DMS 273 treated with DMSO at 0.1 percent for 48 hours (cell line): ENCODE data around the gene RASGRP4.

ENCODE experiments used
- DNase-seq: peaks from one replicate; lab custom pipeline; 2025; lab: John Stamatoyannopoulos, UW

RASGRP4 gene

DNA sequence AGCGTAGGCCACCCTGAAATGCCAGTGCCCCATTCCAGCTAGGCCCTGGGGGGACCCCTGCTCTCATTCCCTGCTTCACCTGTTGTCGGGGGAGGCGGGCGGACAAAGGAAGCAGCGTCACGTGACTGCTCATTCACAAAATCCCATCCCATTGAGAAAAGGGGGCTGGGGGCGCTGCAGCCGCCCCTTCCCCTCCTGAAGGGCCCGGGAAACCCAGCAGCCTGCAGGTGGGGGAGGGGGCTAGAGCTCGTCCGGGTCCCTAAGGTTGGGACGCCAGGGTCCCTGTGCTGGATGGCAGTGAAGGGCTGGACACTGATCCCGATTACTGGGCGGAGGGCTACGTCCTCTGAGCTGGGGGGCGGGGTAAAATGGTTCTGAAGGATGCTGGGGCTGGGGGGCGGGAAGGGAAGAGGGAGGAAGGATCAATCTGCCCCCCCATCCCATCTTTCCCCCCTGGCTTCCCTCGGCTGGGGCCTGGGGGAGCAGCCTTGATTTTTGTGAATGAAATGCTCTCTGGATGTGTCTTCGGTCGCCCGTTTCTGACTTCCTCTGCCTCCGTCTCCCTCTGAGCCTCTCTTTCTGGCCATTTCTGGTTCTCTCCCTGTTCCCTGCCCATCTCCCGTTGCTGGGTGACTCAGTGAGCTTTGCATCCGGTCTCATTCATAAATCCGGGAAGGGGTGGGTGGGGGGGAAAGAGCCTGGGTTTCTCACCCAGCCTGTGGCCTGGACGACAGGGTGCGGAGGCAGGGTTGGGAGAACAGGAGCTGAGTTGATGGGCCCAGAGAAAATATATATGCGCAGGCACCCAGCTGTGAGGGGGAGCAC lies 36.7 kb downstream of the RASGRP4 start:
- no peak for DNase-seq

DNA sequence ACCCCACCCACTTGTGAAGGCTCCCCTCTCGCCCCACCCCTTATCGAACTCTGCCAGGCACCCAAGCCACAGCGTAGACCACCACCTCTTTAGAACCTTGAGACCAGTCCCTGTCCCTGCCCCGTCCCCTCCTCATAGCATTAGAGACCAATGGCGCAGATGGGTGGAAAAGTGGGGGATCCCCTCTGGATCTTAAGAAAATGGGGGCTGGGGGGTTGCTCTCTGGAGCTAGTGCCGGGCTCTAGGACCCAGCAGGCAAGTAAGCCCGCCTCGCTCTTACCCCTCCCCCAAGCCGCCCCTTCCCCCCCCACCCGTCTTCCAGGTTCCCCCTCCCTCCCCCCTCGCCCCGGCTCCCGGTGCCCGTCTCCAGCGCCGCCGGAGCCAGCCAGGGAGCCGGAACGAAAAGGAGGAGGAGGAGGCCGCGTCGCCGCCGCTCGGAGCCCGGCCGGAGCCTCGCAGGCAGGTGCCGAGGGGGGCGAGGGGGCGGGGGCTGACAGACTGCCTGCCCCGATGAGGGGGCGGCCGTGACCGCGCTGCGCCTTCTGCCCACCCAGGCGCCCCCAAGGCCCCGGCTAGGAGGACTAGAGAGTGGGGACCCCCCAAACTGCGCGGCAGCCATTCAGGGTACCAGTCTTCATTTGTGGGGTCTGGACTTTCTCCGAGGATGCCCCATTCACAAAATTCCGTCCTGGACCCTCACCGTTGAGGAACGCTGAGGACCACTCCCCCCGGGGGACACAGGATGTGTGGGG lies 37.5 kb downstream of the RASGRP4 start, which contains the start of gene SPRED3:
TSS of gene SPRED3 (plus strand) at position 349 of the 752 bp plus-strand sequence. CDS start 1,606 bp downstream, outside the sequence.
- no peak for DNase-seq

DNA sequence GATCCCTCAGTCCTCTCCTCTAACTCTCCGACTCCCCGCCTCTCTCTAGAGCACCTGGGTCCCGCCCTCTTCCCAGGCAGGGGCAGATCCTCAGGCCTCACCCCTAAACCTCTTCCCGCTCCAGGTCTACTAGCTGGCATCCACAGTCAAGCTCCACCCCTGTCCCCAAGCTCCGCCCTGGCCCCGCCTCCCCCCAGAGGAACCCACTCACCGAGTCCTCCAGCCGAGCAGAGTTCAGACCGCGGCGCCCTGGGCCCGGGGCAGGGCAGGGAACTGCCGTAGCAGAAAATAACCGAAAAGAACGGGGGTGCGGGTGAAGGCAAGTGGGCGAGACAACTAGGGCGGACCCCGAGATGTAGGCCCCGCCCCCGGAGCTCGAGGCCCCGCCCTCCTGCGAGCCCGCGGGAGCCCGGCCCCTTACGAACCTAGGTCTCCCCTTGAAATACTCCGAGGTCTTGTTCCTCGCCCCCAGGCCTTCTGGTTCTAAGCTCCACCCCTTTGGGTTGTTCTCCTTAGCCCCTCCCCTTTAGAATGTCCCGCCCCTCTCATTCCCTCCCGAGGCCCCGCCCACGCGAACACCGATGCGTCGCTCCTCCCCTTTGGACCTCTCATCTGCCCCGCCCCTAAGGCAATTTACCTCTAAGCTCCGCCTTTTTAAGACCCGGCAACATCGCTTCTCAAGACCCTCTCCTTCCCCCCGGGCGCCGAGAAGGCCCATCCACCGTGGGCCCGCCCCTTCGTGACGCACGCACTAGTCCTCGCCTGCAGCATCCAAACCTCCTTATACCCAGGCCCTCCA lies 38.3 kb downstream of the RASGRP4 start, which contains the start of gene GGN:
TSS of gene GGN (minus strand) at position 485 of the 799 bp plus-strand sequence. CDS start 773 bp downstream, outside the sequence.
- peak; percentile 62 for DNase-seq

DNA sequence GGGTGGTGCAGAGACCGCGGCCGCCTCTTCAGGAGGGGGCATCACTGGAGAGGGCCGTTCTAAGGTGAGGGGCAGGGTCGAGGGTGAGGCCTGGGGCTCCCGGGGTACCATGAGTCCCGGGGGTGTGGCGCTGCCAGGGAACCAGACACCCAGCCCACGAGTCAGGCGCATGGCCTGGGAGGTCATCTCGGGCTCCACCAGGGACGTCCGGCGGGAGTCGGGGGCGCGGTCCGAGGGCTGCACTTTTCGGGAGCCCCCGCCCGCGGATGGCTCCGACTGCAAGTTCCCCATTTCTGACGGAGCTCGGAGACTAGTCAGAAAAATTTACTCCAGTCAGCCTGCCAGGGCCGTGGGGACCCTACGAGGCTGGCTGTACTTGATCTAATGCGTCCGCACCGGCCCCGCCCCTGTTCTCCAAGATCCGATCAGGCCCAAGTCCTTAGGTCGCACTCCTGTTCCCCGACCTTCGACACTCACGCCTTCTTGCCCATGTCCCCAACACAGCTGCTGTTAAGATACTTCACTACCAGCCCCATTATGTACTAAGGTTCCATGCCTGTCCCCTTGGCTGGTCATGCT lies 39.0 kb downstream of the RASGRP4 start:
- no peak for DNase-seq

DNA sequence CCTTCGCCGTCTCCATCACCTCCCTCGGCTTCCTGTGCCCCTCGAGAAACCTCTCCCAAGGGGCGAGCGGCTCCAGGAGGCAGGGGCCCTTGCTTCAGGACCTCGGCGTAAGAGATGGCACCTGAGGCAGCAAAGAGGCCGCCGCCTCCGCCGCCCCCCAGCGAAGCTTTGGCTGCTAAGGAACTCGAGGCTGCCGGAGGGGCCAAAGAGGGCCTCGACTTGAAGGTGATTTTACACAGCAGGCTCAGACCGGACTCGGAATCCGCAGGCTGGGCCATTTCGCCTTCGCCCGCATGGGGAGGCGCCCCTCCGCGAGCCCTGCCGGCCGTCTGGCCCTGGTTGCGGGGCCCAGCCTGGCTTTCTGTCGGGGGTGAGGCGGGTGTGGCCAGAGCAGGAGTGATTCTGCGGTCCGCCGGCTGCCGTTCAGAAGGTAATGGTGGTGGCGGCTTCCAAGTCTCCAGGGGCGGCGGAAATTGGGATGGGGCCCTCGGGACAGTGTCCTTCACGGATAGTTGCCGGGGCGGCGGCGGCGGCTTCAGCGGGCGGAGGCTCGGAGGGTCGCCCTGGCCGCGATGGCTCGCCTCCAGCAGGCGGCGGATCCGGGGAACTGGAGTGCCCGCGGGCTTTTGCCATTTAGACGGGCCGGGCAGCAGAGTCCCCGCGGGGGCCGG lies 39.6 kb downstream of the RASGRP4 start:
- no peak for DNase-seq

DNA sequence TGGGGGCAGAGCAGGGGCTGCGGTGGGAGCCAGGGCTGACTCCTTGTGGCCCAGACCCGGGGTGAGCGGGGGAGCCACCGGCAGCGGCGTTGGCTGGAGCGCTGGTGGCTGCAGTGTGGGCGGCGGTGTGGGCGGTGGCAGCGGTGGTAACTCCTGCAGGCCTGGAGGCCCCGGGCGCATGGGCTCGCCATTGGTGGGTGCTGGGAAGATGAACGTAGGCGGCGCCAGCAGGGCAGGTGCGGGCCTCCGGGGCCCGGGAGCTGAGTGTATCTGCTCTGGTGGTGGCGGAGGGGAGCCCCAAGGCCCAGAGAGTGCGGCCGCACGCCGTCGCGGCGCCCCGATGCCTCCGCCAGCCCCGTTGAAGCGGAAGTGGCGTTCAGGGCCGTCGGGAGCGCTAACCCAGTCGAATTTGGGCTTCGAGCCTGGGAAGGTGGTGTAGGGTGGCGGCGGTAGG lies 40.2 kb downstream of the RASGRP4 start:
- no peak for DNase-seq

DNA sequence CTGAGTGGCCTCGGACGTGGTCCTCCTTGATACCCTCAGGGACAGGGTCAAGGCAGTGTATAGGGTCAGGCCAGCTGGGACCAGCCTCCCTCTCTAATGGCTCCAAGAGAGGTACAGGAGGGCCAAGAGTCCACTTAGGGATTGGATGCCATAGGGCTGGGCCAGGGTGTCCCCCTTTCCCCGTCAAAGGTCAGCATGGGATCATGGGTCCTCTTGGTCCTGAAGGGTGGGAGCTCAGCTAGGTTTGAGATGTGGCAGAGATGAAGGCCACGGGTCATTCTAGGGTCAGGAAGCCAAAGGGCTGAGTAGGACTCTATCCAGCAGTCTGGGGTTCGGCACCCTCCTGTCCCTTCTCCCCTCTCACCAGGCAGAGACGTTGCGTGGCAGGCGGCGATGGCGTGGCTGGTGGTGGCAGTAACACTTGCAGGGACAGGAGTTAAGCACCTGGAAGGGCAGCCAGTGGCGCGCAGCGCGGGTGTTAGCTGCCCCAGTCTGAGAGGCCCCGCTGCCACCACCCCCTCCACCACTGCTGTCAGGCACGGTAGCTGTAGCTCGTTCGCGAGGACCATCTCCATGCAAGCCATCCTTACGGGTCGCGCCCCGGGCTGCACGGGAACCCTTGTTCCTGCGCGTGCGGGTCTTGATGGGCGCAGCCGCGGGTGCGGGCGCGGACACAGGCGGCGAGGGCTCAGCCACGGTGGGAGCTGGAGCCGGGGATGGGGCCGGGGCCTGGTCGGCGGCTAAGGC lies 40.8 kb downstream of the RASGRP4 start:
- DNase-seq: no peak

DNA sequence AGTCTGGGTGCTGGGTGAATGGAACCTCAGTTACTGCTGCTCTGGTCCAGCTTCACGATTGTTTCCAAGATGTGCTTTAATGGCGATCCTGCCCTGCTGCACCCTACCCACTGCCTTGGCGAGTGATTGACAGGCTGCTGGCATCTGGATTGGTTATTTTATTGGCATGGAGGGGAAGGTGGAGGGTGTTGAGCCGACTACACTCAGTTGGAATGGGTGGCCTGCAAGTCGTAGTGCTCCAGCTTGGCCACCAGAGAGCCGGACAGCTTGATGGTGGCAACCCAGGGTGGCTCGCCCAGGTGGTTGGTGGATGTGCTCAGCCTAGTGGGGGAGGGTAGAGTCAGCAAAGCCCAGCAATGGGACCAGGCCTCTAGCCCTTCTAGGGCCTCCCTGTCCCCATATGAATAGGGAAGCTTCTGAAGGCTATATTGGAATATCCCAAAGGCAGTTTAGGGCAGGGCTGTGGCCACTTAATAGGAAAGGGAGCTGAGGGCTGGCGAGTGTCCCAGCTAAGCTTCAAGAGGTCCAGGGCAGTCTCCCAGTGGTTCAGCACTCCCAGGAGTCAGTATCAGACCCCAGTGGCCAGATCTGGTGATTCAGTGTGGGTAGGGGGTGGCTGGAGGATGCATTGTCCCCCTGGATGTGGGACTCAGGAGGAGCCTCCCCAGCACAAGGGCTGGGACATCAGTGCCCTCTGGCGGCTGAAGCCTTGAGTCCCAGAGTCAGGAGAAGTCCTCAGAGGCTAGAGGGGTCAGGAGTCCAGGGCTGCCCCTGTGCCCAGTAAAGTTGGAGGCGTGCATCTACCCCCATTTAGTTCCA lies 41.6 kb downstream of the RASGRP4 start:
- DNase-seq: no peak

DNA sequence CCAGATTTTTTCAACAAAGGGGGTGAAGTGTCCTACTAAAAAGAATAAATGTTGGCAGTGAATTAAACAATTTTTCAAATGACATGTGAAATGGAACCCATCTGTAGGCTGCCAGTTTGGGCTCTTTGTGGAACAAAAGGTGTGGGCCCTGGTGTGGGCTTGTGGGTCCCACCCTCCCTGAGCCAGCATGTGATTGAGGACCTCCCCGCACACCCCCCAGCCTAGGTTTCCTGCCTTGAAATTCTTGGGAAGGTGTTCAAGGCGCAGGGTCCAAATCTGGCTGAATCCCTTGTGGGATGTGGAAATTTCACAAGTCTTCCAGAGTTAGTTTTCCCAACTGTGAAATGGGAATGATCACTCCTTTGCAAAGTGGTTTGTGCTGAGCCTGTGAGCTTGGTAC lies 42.3 kb downstream of the RASGRP4 start:
- no peak for DNase-seq

DNA sequence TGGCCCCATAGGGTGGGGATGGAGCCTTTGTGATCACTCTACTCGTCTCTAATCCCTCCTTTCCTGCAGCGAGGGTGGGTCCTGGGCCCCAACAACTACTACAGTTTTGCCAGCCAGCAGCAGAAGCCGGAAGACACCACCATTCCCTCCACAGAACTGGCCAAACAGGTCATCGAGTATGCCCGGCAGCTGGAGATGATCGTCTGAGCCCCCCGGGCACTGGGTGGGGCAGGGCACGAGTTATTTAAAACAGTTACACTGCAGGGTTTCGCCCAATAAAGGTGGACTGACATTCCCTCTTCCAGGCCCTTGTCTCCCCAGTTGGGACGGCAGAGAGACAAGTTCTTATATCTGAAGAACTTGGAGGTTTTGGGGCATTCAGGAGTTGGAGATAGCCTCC lies 42.8 kb downstream of the RASGRP4 start:
- DNase-seq: no peak

DNA sequence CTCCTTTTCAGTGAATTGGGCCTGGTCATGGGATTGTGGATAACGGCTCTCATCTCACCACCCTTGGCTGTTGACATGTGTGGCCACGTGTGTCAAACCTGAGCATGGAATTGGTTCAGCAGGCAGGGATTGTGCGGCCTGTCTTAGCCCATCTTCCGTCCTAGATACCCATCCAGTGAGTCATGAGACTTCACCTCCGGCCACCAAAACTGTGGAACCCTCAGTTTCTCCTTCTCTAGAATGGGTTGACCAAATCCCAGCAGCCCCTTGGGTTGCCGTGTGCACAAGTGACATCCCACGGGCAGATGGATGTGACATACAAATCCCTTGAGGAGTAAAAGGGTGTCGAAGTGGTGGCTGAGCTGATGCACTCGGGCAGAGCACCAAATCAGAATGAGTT lies 44.9 kb downstream of the RASGRP4 start:
- no peak for DNase-seq

DNA sequence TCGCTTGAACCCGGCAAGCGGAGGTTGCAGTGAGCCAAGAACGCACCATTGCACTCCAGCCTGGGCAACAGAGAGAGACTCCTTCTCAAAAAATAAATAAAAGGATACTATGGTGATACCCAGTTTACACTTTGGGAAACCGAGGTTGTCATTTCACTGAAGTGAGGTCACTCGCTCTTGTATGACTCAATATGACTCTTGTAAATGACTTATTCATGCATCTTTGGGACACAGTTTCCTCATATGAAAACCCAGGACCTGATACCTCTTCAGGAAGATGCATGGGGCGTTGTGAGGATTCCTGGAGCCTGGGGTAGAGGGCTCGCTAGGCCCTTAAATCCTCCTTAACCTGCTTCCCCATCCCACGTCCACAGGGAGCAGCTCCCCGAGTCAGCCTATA lies 47.2 kb downstream of the RASGRP4 start:
- no peak for DNase-seq

DNA sequence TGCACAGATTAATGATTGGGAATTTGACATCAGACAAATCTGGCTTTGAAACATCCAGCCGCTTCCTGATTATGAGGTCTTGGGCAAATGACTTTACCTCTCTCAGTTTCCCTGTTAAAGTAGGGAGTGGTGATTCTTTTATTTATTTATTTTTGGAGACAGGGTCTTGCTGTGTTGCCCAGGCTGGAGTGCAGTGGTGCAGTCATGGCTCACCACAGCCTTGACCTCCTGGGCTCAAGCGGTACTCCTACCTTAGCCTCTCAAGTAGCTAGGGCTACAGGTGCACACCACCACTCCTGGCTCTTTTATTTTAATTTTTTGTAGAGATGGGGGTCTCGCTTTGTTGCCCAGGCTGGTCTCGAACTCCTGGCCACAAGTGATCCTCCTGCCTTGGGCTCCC lies 49.0 kb downstream of the RASGRP4 start:
- no peak for DNase-seq

DNA sequence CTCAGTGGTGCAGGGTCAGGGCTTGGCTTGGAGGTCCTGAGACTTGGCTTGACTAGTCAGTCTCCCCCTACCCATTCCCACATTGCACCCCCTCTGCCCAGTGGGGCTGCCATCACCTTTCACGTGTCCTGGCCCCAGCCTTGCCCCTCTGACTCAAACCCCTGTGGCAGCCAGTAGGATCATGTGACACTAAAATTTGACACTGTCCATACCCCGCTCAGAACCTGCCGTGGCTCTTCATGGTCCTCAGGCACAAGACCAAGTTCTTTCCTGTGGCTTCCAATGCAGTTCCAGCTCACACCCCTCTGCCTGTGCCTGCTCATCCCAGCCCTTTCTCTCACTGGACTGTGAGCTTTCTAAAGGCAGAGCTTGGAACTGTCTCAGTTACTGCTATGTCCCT lies 49.4 kb downstream of the RASGRP4 start:
- no peak for DNase-seq

DNA sequence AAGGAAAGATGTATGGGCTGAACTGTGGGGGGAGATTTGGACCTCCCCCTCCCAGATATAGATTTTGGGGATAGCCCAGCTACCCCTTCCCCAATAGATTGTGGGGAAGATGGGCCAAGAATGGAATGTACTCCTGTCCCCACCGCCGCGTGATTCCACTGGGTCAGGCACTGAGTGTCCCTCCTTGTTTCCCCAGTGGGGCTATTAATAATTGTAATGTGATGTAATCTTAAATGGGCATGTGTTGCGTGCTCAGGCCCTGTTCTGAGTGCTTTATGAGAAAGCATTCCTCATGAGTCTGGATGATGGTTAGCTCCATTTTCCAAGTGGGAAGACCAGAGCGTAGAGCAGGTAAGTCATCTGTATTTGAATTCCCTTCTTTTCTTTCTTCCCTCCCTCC lies 50.3 kb downstream of the RASGRP4 start:
- DNase-seq: no peak

DNA sequence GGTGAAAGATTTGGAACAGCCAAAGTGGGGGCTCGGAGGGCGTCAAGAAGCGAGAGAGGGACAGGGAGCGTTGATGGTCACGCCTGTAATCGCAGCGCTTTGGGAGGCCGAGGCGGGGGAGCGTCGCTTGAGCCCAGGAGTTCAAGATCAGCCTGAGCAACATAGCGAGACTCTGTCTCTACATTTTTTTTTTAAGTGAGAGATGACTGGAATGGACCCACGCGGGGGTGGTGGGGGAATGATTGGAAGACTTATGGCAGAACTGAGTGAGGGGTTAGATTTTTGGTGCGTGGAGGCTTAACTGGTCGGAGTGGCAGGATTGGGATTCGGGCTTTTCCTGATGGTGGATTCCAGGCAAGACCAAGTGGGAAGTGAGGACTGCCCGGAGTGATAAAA lies 50.9 kb downstream of the RASGRP4 start:
- no peak for DNase-seq

DNA sequence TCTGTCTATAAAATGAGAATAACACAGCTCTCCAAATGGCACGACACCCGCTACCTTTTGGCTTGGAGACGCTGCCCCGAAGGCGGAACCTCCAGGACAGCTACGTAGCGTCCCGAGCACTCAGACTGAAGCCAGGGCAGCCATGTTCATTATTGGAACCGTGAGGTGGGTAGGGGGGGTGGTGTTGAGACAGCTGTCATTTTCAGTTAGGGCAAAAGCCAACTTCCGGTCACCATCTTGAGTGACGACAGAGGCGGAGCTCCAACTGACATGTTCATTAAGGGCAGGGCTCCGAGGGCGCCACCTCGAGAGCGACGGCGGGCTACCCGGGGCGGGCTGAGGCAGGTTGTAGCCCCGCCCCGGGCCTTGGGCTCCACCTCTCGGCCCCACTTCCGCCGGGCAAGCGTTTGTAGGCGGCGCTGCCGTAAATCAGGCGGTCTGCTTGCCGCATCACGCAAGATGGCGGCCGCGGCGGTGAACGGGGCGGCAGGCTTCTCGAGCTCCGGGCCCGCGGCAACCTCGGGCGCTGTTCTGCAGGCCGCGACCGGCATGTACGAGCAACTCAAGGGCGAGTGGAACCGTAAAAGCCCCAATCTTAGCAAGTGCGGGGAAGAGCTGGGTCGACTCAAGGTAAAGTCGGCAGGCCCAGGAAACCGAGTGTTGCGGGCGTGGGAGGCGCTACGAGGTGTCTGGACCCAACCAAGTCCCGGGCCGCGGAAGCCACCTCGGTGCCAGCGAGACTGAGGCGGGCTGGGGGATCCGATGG lies 51.5 kb downstream of the RASGRP4 start, which contains the start of gene PSMD8:
TSS of gene PSMD8 (plus strand) at position 240 of the 766 bp plus-strand sequence. CDS start at position 271, 31 bp downstream.
- peak; percentile 98 for DNase-seq

DNA sequence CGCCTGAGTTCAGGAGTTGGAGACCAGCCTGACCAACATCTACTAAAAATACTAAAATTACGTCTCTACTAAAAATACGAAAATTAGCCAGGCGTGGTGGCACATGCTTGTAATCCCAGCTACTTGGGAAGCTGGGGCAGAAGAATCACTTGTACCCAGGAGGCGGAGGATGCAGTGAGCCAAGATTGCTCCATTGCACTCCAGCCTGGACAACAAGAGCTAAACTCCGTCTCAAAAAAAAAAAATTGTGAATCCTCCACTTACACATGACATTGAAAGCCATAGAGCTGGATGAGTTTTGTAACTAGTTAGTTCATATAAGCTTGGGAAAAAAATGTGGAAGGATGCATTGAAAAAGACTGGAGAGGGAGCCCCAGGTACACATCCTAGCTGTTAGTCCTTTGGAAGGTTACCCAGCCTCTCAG lies 52.1 kb downstream of the RASGRP4 start:
- no peak for DNase-seq

DNA sequence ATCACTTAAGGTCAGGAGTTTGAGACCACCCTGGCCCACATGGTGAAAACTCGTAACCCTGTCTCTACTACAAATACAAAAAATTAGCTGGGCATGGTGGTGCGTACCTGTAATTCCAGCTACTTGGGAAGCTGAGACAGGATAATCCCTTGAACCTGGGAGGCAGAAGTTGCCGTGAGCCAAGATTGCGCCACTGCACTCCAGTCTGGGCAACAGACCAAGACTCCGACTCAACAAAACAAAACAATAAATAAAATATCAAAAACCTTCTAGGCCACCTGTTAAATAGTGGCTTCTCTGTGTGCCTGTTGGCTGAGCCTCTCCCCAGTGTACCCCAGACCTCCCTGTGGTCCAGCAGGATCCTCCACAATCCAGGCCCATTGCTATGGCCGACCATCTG lies 54.9 kb downstream of the RASGRP4 start:
- DNase-seq: no peak
